Stimulated activated naive CD8-positive, alpha-beta T cell treated with anti-CD3 and anti-CD28 coated beads, Interleukin-15, amount 100 ng/mL, for 72 hours (primary cell): ENCODE results near the gene RANBP1.

Experiments used
- ATAC-seq: fragments of 150-1000 bp; cut with Tn5 transposase; 2 replicates; pipeline ENCODE4 v1.10.0; 2021; ENCODE audit warnings: mild to moderate bottlenecking, moderate library complexity
- DNase-seq, 2 donors: peaks; one replicate each; pipeline ENCODE4 v3.0.0; 2021 to 2022
- H3K27ac Mint-ChIP-seq, 2 donors: one replicate each; pipeline ENCODE4 v1.8.0; 2022; ENCODE audit warnings: mild to moderate bottlenecking in 2 of 2, mixed read lengths in 2 of 2, moderate library complexity in 2 of 2
- H3K27me3 Mint-ChIP-seq: one replicate; pipeline ENCODE4 v1.8.0; 2022; ENCODE audit warnings: mixed read lengths
- H3K4me1 Mint-ChIP-seq: one replicate; pipeline ENCODE4 v1.8.0; 2022; ENCODE audit warnings: mild to moderate bottlenecking, mixed read lengths
- H3K4me3 Mint-ChIP-seq, 2 donors: one replicate each; pipeline ENCODE4 v1.8.0; 2022; ENCODE audit warnings: mild to moderate bottlenecking in 2 of 2, mixed read lengths in 2 of 2, moderate library complexity in 1 of 2
- H3K9me3 Mint-ChIP-seq, 2 donors: one replicate each; pipeline ENCODE4 v1.8.0; 2022; ENCODE audit warnings: mixed read lengths in 2 of 2

RANBP1 gene

DNA sequence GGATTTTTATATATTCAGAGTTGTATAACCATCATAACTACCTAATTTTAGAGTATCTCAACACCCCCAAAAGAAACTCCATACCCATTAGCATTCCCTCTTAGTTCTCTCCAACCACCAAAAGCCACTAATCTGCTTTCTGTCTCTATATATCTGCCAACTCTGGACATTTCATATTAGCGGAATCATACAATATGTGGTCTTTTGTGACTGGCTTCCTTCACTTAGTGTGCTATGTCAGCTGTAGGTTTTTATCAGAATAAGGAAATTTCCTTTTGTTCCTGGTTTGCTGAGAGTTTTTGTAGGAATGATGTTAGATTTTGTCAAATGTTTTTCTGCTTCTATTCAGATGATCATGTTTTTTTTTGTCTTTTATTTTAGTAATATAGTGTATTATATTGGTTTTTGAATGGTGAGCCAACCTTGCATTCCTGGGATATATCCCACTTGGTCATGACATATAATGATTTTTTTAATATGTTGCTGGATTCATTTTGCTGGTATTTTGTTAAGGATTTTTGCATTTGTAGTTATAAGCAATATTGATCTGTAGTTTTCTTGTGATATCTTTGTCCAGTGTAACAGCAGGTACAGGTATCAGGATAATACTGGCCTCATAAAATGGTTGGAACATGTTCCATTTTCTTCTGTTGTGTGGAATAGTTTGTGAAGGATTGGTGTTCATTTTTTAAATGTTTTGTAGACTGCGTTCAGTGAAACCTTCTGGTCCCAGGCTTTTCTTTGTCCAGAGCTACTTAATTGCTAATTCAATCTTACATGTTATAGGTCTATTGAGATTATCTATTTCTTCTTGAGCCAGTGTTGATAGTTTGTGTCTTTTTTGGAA is 19.1 kb upstream of the RANBP1 start:
- Mint-ChIP-seq H3K4me1 (peaks cover 93% of the 10 kb centered on the region), H3K27me3 (no peaks in the 10 kb centered on the region), H3K4me3 (no peak overlapping the region), H3K27ac (no peak overlapping the region), H3K9me3 (peaks cover 8 to 12% of the 10 kb centered on the region in 2 donors)
- ATAC-seq (no peak), DNase-seq (no peak)

DNA sequence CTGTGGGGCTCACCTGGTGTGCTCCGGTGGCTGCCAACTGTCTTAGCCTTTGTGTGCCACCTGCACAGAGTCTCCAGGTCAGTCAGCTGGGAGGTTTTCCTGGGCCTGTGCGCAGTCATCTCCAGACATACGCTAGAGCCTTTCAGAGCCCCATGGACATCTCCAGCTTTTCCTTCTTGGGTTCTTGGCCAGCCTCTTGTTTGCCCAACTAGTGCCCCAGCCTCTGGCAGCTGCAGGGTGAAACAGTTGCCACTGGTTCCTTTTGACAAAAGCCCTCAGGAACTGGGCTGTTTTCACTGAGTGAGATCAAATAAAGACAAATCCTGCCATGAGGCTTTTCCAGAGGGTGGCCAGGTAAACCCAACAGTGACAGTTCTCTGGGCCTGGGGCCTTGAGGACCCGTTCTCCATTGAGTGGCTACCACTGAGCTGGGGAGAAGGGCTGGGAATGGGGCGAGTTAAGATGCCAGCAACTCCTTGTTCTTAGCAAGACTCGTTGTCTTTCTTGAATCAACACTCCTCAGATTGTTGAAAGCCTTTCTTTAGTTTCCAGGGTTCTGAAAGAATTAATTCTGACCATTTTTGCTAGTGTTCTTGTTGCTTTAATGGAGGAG is 16.7 kb upstream of the RANBP1 start:
- peak overlapping the region in 1 of 2 donors; percentile 36 for H3K27ac Mint-ChIP-seq
- H3K4me3 Mint-ChIP-seq = no peak overlapping the region
- H3K9me3 Mint-ChIP-seq = peaks cover 8 to 12% of the 10 kb centered on the region in 2 donors
- ATAC-seq (no peak), DNase-seq (no peak)
- H3K4me1 Mint-ChIP-seq = peaks cover 92% of the 10 kb centered on the region
- no peaks in the 10 kb centered on the region for H3K27me3 Mint-ChIP-seq

- no peak for ATAC-seq
- peaks cover 7 to 8% of the 10 kb centered on the region in 2 donors for H3K9me3 Mint-ChIP-seq
- H3K27me3 Mint-ChIP-seq = no peaks in the 10 kb centered on the region
- H3K4me3 Mint-ChIP-seq = peak overlapping the region in 1 of 2 donors; percentile 26
- peaks cover 90% of the 10 kb centered on the region for H3K4me1 Mint-ChIP-seq
- no peak overlapping the region for H3K27ac Mint-ChIP-seq
- DNase-seq = no peak
These were observed 14.3 kb upstream of the RANBP1 start for GRCh38 chr22:20101638-20102037.

- Mint-ChIP-seq H3K4me3 (peak overlapping the region in 1 of 2 donors; percentile 40), H3K27me3 (no peaks in the 10 kb centered on the region), H3K27ac (peak overlapping the region in 1 of 2 donors; percentile 67), H3K4me1 (peaks cover 87% of the 10 kb centered on the region), H3K9me3 (peaks cover under 1 to 4% of the 10 kb centered on the region in 2 donors)
- ATAC-seq (no peak), DNase-seq (no peak)
These were observed 13.6 kb upstream of the RANBP1 start for GRCh38 chr22:20102203-20102780.

DNA sequence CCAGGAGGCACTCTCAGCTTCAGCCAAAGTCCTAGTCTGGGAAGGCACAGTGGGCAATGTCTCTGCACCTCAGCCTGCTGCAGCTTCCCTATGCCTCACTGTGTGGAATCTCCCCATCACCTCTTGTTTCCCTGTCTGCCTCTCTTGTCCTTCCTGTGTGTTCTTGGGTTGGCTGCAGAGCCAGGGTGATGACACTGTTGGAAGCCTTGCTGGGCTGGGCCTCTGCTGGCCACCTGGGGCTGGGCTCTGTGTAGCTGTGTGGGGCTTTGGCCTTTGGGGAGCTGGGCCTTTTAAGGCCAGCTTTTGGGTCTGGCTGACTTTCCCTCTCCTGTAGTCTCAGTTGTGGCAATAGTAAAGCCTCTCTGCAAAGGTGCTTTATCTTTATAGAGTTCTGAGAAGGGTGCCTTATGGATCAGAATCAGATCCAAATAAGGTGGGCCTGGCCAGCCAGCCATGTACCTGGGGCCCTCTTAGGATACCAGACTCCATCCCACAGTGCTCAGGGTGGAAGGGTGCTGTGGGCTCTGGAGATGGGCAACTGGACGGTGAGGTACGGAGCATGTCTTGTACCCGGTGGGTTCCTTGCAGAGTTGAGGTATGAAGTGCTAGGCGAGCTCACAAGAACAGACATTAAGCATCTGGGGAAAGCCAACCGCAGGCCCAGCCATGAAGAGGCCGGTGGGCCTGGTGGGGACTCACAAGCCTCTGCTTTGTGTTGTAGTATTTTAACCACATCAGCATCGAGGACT is 10.3 kb upstream of the RANBP1 start:
- Mint-ChIP-seq H3K27me3 (no peaks in the 10 kb centered on the region), H3K4me3 (no peak overlapping the region), H3K9me3 (no peaks in the 10 kb centered on the region), H3K27ac (peak overlapping the region in 1 of 2 donors; percentile 65), H3K4me1 (peaks cover 75% of the 10 kb centered on the region)
- ATAC-seq = no peak
- no peak for DNase-seq

- H3K4me3 Mint-ChIP-seq = no peak overlapping the region
- no peaks in the 10 kb centered on the region for H3K9me3 Mint-ChIP-seq
- ATAC-seq (no peak), DNase-seq (no peak)
- H3K4me1 Mint-ChIP-seq = peaks cover 75% of the 10 kb centered on the region
- peak overlapping the region in 1 of 2 donors; percentile 91 for H3K27ac Mint-ChIP-seq
- H3K27me3 Mint-ChIP-seq = no peaks in the 10 kb centered on the region
These were observed 9.6 kb upstream of the RANBP1 start for GRCh38 chr22:20106205-20106848.

DNA sequence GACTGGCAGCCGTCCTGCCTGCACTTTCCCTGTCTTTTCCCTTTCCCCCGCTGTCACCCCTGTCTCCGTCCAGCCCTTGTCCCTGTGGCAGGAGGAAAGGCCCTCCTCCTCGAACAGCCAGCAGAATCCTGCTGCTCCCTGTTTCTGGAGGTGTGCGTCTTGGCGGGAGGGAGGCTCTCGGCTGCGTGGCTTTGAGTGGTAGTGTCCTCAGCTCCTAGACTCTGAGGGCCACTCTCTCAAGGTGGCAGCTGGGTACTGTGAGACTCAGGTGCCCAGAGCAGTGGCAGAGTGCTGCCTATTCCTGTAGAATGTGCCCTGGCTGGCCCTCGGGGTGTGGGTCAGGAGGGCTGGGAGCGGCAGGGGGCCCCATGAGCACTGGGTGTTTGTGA is 9.1 kb upstream of the RANBP1 start:
- H3K9me3 Mint-ChIP-seq = no peaks in the 10 kb centered on the region
- DNase-seq = no peak
- H3K4me1 Mint-ChIP-seq = peaks cover 75% of the 10 kb centered on the region
- no peak for ATAC-seq
- no peaks in the 10 kb centered on the region for H3K27me3 Mint-ChIP-seq
- peak overlapping the region in 1 of 2 donors; percentile 91 for H3K27ac Mint-ChIP-seq
- H3K4me3 Mint-ChIP-seq = no peak overlapping the region

DNA sequence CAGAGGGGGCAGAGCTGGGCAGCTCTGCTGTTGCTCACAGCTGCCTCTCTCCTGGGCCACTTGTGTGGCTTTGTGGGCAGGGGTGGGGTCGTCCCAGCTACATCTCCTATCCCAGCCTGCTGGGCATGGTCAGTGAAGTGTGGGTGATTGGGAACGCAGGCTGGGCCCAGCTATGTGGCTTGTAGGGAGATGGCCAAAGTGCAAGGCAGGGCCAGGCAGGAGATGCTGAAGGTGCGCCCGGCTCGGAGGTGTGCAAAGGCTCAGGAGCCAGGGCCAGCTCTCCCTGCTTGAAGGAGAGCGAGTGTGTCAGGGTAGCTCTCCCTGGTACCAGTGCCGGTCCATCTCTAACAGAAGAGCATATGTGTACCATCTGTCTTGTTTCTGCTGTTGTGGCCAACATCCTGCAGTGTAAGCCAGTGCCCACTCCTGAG is 8.4 kb upstream of the RANBP1 start:
- H3K4me1 Mint-ChIP-seq = peaks cover 75% of the 10 kb centered on the region
- H3K27me3 Mint-ChIP-seq = no peaks in the 10 kb centered on the region
- H3K9me3 Mint-ChIP-seq = no peaks in the 10 kb centered on the region
- H3K27ac Mint-ChIP-seq = peak overlapping the region in 1 of 2 donors; percentile 40
- DNase-seq = no peak
- H3K4me3 Mint-ChIP-seq = no peak overlapping the region
- ATAC-seq = no peak

- Mint-ChIP-seq H3K4me1 (peaks cover 75% of the 10 kb centered on the region), H3K27ac (peak overlapping the region in 1 of 2 donors; percentile 40), H3K27me3 (no peaks in the 10 kb centered on the region), H3K9me3 (no peaks in the 10 kb centered on the region), H3K4me3 (no peak overlapping the region)
- ATAC-seq = no peak
- DNase-seq = no peak
These were observed 7.8 kb upstream of the RANBP1 start for GRCh38 chr22:20107951-20108756.

DNA sequence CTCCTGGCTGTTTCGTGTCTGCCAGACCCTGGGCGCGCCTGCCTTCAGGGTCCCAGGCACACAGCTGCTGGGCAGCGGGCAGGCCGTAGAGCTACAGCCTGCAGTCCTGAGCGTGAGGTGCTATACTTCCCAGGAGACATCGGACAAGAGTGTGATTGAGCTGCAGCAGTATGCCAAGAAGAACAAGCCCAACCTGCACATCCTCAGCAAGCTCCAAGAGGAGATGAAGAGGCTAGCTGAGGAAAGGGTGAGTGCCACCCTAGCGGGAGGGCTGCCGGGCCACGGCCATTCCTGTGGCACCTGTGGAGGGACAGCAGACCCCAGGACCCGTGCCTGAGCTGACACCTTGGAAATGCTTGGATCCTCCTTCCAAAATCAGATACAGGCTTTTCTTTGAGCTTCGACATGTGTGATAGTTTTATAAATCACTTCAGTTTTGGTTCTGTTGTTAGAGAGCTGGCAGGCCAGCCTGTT is 7.1 kb upstream of the RANBP1 start:
- Mint-ChIP-seq H3K4me3 (no peak overlapping the region), H3K27ac (peak overlapping the region in 1 of 2 donors; percentile 96), H3K9me3 (no peaks in the 10 kb centered on the region), H3K27me3 (no peaks in the 10 kb centered on the region), H3K4me1 (peaks cover 75% of the 10 kb centered on the region)
- DNase-seq = no peak
- no peak for ATAC-seq

DNA sequence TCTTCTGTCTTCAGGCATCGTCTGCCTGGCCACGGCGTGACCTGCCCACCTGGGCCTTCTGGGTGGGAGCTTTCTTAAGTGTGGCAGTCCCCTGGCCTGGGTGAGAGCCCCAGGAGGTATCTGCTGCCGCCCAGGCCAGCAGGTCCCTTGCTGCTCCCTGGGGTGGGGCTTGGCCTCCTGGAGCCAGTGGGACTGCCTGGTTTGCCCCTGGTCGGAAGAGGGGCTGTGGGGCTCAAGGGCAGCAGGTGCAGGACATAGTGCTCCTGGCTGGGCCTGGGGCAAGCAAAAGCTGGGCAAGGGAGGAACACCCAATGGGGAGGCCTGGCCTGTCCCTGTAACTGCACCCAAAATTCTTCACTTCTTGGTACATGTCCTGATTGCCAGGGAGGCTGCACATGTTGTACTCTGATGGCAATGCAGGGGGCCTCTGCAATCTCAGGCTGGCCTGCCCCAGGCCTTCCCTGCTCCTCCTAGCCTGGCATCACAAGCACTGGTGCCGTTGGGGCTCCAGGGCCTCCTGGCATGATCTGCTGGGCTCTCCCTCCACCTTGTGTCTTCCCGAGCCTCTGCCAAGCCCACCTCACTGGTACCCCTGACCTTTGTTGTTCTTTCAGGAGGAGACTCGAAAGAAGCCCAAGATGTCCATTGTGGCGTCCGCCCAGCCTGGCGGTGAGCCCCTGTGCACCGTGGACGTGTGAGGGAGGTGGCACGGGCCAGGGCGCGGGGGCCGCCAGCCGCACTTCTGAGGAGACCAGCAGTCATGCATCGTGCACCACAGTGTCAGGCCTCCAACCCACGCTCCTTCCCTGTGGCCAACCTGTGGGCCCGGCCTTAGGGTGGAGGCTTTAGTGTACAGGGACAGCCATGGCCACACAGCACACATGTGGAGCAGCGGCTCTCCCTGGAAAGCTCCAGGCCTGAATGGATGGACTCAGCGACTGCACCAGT is 6.2 kb upstream of the RANBP1 start:
- Mint-ChIP-seq H3K27ac (peak overlapping the region in 1 of 2 donors; percentile 96), H3K27me3 (no peaks in the 10 kb centered on the region), H3K4me3 (no peak overlapping the region), H3K9me3 (no peaks in the 10 kb centered on the region), H3K4me1 (peaks cover 80% of the 10 kb centered on the region)
- DNase-seq (no peak), ATAC-seq (no peak)

- H3K27me3 Mint-ChIP-seq = no peaks in the 10 kb centered on the region
- no peak for ATAC-seq
- no peak overlapping the region for H3K4me3 Mint-ChIP-seq
- H3K9me3 Mint-ChIP-seq = no peaks in the 10 kb centered on the region
- H3K27ac Mint-ChIP-seq = peak overlapping the region; percentile 37 to 96
- H3K4me1 Mint-ChIP-seq = peaks cover 80% of the 10 kb centered on the region
- DNase-seq = no peak
These were observed 5.4 kb upstream of the RANBP1 start for GRCh38 chr22:20110359-20110985.

- peak; percentile 64 to 75 for DNase-seq
- H3K27ac Mint-ChIP-seq = peak overlapping the region in 1 of 2 donors; percentile 94
These were observed 4.7 kb upstream of the RANBP1 start for GRCh38 chr22:20111045-20111688.

More at GRCh38 chr22:20111045-20111688, 4.7 kb upstream of the RANBP1 start:
- no peaks in the 10 kb centered on the region for H3K9me3 Mint-ChIP-seq
- peak overlapping the region; percentile 52 to 83 for H3K4me3 Mint-ChIP-seq
- no peaks in the 10 kb centered on the region for H3K27me3 Mint-ChIP-seq
- H3K4me1 Mint-ChIP-seq = peaks cover 78% of the 10 kb centered on the region
- ATAC-seq = peak; percentile 83
